ENCODE data around the gene SPAAR.
A peak's percentile ranks its signal among the peaks of the same experiment; 100 is the strongest.

Gene SPAAR

GRCh38 chr9:35942286-35942685 is 33.0 kb downstream of the SPAAR start:
- H3K27ac ChIP-seq: no peak overlapping the region
- no peak for DNase-seq (ENCODE audit: low read depth, low spot score)

GRCh38 chr9:35944173-35944572 is 34.9 kb downstream of the SPAAR start:
- no peak overlapping the region for H3K27ac ChIP-seq
- DNase-seq (ENCODE audit: low read depth, low spot score): no peak

GRCh38 chr9:35944841-35945240 is 35.6 kb downstream of the SPAAR start:
- H3K27ac ChIP-seq: no peak overlapping the region
- no peak for DNase-seq (ENCODE audit: low read depth, low spot score)

GRCh38 chr9:35945341-35946018 is 36.2 kb downstream of the SPAAR start:
- DNase-seq (ENCODE audit: low read depth, low spot score): peak; percentile 8
- H3K27ac ChIP-seq: no peak overlapping the region

GRCh38 chr9:35948451-35948850 is 39.2 kb downstream of the SPAAR start:
- peak overlapping the region; percentile 9 for H3K27ac ChIP-seq
- no peak for DNase-seq (ENCODE audit: low read depth, low spot score)

- DNase-seq (ENCODE audit: low read depth, low spot score): no peak
- peak overlapping the region; percentile 9 for H3K27ac ChIP-seq
Observed at GRCh38 chr9:35948901-35949318, 39.6 kb downstream of the SPAAR start.

- peak overlapping the region; percentile 59 for H3K27ac ChIP-seq
- no peak for DNase-seq (ENCODE audit: low read depth, low spot score)
Observed at GRCh38 chr9:35951736-35952135, 42.4 kb downstream of the SPAAR start.

GRCh38 chr9:35952526-35953191 is 43.4 kb downstream of the SPAAR start:
- DNase-seq (ENCODE audit: low read depth, low spot score): no peak
- peak overlapping the region; percentile 59 for H3K27ac ChIP-seq

- peak; percentile 27 for DNase-seq (ENCODE audit: low read depth, low spot score)
- H3K27ac ChIP-seq: no peak overlapping the region
Observed at GRCh38 chr9:35954942-35955546, 45.8 kb downstream of the SPAAR start.

GRCh38 chr9:35956651-35957050 is 47.4 kb downstream of the SPAAR start:
- DNase-seq (ENCODE audit: low read depth, low spot score): no peak
- no peak overlapping the region for H3K27ac ChIP-seq

- no peak for DNase-seq (ENCODE audit: low read depth, low spot score)
Observed at GRCh38 chr9:35958104-35958837, 49.0 kb downstream of the SPAAR start, which contains the start of gene OR2S2. TSS of gene OR2S2 (minus strand) at chr9:35958154. CDS start at chr9:35958098, 56 bp downstream.

GRCh38 chr9:35960039-35960655 is 50.9 kb downstream of the SPAAR start:
- DNase-seq (ENCODE audit: low read depth, low spot score): no peak
- H3K27ac ChIP-seq: no peak overlapping the region

More at GRCh38 chr9:35958104-35958837, 49.0 kb downstream of the SPAAR start, which contains the start of gene OR2S2:
- no peak within 1 kb of the TSS for H3K27ac ChIP-seq
